HepG2 (cell line): Measurements from ENCODE around the gene PRKAG3. TPM values are rescaled to one million over a fixed set of nuclear protein-coding genes. Genes with fewer than 3 reads are reported as not detected.

Source experiments
- CEBPG ChIP-seq: IDR thresholded peaks from 2 replicates; pipeline ENCODE4 v1.6.1; 2016
- EEA1 ChIP-seq: sonication (generic); formaldehyde crosslinking; IDR thresholded peaks from 2 replicates; pipeline ENCODE4 v1.5.1; 2020; ENCODE audit warnings: mild to moderate bottlenecking, missing genetic modification reagents, borderline replicate concordance
- ELK4 ChIP-seq: sonication (generic); formaldehyde crosslinking; IDR thresholded peaks from 2 replicates; pipeline ENCODE4 v1.9.0; 2021; ENCODE audit warnings: missing genetic modification reagents, borderline replicate concordance
- FOXJ3 ChIP-seq: sonication (generic); formaldehyde crosslinking; IDR thresholded peaks from 2 replicates; pipeline ENCODE4 v1.4.0; 2020; ENCODE audit warnings: missing genetic modification reagents, mild to moderate bottlenecking, borderline replicate concordance
- FOXP4 ChIP-seq: sonication (generic); formaldehyde crosslinking; IDR thresholded peaks from 2 replicates; pipeline ENCODE4 v1.4.0; 2020; ENCODE audit warnings: missing genetic modification reagents
- IRF1 ChIP-seq: sonication (generic); formaldehyde crosslinking; IDR thresholded peaks from 2 replicates; pipeline ENCODE4 v1.4.0; 2020; ENCODE audit warnings: low read depth, mild to moderate bottlenecking, missing genetic modification reagents
- KLF12 ChIP-seq: sonication (generic); formaldehyde crosslinking; IDR thresholded peaks from 2 replicates; pipeline ENCODE4 v1.4.0; 2020; ENCODE audit warnings: missing genetic modification reagents, borderline replicate concordance
- PRDM15 ChIP-seq: sonication (generic); formaldehyde crosslinking; IDR thresholded peaks from 2 replicates; pipeline ENCODE4 v1.4.0; 2020; ENCODE audit warnings: missing genetic modification reagents
- ZNF251 ChIP-seq: sonication (generic); formaldehyde crosslinking; IDR thresholded peaks from 2 replicates; pipeline ENCODE4 v1.9.0; 2021; ENCODE audit warnings: mild to moderate bottlenecking, missing genetic modification reagents
- ZNF256 ChIP-seq: sonication (generic); formaldehyde crosslinking; conservative IDR thresholded peaks from 2 replicates; pipeline ENCODE4 v1.4.0; 2020; ENCODE audit warnings: missing genetic modification reagents
- ZNF280B ChIP-seq: sonication (generic); formaldehyde crosslinking; IDR thresholded peaks from 2 replicates; pipeline ENCODE4 v1.5.0; 2020; ENCODE audit warnings: missing genetic modification reagents, mild to moderate bottlenecking, borderline replicate concordance
- ZNF3 ChIP-seq: IDR thresholded peaks from 2 replicates; pipeline ENCODE4 v1.7.0; 2017; ENCODE audit warnings: inconsistent platforms
- ZNF503 ChIP-seq: sonication (generic); formaldehyde crosslinking; IDR thresholded peaks from 2 replicates; pipeline ENCODE4 v1.4.0; 2020; ENCODE audit warnings: missing genetic modification reagents
- ZNF572 ChIP-seq: sonication (generic); formaldehyde crosslinking; IDR thresholded peaks from 2 replicates; pipeline ENCODE4 v1.5.1; 2020; ENCODE audit warnings: mild to moderate bottlenecking, missing genetic modification reagents
- ZNF589 ChIP-seq: sonication (generic); formaldehyde crosslinking; conservative IDR thresholded peaks from 2 replicates; pipeline ENCODE4 v1.8.0; 2022; ENCODE audit warnings: mild to moderate bottlenecking, moderate library complexity, missing genetic modification reagents
- ZNF644 ChIP-seq: IDR thresholded peaks from 2 replicates; pipeline ENCODE4 v1.6.1; 2016; ENCODE audit warnings: low read depth
- ZNF674 ChIP-seq: sonication (generic); formaldehyde crosslinking; IDR thresholded peaks from 2 replicates; pipeline ENCODE4 v1.5.0; 2020; ENCODE audit warnings: low read depth, mild to moderate bottlenecking, missing genetic modification reagents
- polyA plus RNA-seq, 8 experiments: library from polyadenylated mRNA; depleted of rRNA in 3 of 8; stranded (reverse) in 7 of 8; unstranded in 1 of 8; fragments of >200 nt; fragmentation: Illumina TruSeq in 4 of 8; extraction: Trizol in 4 of 8; gene quantifications; 2 replicates each; pipeline versions ENCODE4 v1.2.1 to v1.2.3, GENCODE V29; 2011 to 2016; ENCODE audit warnings: low read depth in 4 of 8, missing spikeins in 1 of 8, mixed read lengths in 1 of 8; ENCODE audit not compliant: insufficient read depth in 1 of 8
- total RNA-seq, 5 experiments: library from RNA; depleted of rRNA; stranded (reverse); fragments of >200 nt; fragmentation: Illumina TruSeq; extraction: Trizol; gene quantifications; 2 replicates each; pipeline ENCODE4 v1.2.3, GENCODE V29; 2016; ENCODE audit warnings: low read depth in 1 of 5

Gene PRKAG3
- total and polyA plus RNA-seq, 2 of the 13 experiments (the other 11 are each of a cell fraction or from before 2014, with no cell fraction given): not detected

- TF ChIP-seq PRDM15 (peak; percentile 72), EEA1 (CRISPR knock-in tag) (peak; percentile 76), ZNF251 (CRISPR knock-in tag) (peak; percentile 88), ZNF3 (CRISPR knock-in tag) (no peak), CEBPG (CRISPR knock-in tag) (peak; percentile 14; the same call in 1 of the 2 replicates), ZNF589 (peak; percentile 23; the same call in 1 of the 2 replicates), FOXJ3 (CRISPR knock-in tag) (peak; percentile 58), ZNF280B (peak; percentile 84; the same call in 1 of the 2 replicates), IRF1 (CRISPR knock-in tag) (peak; percentile 72; the same call in 1 of the 2 replicates), ZNF503 (CRISPR knock-in tag) (peak; percentile 88), KLF12 (CRISPR knock-in tag) (peak; percentile 79), ZNF674 (CRISPR knock-in tag) (peak; percentile 94), ZNF256 (CRISPR knock-in tag) (peak; percentile 89; the same call in 1 of the 2 replicates), ZNF572 (CRISPR knock-in tag) (no peak), ZNF644 (CRISPR knock-in tag) (no peak), FOXP4 (CRISPR knock-in tag) (peak; percentile 69), ELK4 (0 out of 2 replicates have a peak, but pooled peaks have one; percentile 40)
These were observed 49.7 kb downstream of the PRKAG3 start, which contains the start of gene CYP27A1 (continued) for GRCh38 chr2:218781691-218782527.
